Retinal pigment epithelial cell (primary cell): ENCODE data around the gene CCER1.

Source experiments
- DNase-seq: peaks from one replicate; pipeline ENCODE4 v3.0.0-alpha.2; 2010; ENCODE audit warnings: low read depth
- H3K4me3 ChIP-seq: 2 replicates; pipeline ENCODE4 v1.5.1; 2011; ENCODE audit warnings: mild to moderate bottlenecking, low read length, control low read depth, moderate library complexity
- TF ChIP-seq, protein P1 (sequence below): conservative IDR thresholded peaks from 2 replicates; pipeline ENCODE4 v1.5.1; 2011; ENCODE audit warnings: low read depth, low read length, control low read depth, inconsistent platforms

CCER1 gene

DNA sequence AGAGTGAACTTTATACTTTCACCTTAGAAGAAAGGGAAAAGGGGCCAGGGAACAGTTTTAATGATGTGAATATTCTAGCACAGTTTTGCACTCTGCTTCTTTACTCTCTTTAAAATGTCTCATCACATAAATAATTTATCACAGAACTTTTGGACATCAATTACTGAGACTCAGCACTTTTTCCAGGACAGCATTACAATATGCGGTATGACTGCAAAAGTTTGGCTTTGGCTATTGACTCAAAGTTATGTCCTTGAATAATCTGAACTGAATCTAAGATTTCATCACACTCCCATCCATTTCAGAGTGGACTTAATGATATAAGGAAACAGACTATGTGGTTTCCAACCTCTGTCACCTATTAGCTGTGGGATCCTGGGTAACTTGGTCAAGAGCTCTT, 11.7 kb downstream of the CCER1 start:
- no peak for DNase-seq
- H3K4me3 ChIP-seq: no peak overlapping the region

DNA sequence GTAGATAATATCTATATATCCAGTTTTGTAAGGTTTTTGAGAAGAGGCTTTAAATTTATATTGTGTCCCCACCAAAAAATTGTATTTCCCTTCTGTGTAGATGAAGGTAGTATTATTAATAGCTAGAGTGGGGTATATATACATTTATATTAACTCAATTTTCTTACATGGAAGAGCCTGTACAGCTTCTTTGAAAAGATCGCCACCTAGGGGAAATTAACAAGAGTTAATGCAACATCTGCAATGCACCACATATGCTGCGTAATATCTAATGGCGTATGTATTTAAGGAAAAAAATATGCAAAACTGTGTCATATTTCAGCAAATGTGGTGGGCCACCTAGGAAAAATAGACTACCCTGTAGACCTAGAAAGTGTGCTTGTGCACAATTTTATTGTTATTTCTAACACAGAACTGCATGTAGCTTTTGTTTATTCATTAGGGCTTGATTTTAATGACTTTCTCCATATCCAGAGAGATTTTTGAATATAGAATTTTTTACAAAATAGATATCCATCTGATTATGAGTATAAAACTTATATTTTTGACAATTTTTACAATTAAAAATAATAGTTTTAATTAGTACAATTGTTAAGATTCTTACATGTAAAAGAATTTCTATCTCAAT, 14.0 kb downstream of the CCER1 start:
- TF ChIP-seq, protein P1, sequence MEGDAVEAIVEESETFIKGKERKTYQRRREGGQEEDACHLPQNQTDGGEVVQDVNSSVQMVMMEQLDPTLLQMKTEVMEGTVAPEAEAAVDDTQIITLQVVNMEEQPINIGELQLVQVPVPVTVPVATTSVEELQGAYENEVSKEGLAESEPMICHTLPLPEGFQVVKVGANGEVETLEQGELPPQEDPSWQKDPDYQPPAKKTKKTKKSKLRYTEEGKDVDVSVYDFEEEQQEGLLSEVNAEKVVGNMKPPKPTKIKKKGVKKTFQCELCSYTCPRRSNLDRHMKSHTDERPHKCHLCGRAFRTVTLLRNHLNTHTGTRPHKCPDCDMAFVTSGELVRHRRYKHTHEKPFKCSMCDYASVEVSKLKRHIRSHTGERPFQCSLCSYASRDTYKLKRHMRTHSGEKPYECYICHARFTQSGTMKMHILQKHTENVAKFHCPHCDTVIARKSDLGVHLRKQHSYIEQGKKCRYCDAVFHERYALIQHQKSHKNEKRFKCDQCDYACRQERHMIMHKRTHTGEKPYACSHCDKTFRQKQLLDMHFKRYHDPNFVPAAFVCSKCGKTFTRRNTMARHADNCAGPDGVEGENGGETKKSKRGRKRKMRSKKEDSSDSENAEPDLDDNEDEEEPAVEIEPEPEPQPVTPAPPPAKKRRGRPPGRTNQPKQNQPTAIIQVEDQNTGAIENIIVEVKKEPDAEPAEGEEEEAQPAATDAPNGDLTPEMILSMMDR: peak; percentile 67
- DNase-seq: peak; percentile 46

More for the DNA sequence above, 11.7 kb downstream of the CCER1 start:
- TF ChIP-seq, protein P1: no peak

DNA sequence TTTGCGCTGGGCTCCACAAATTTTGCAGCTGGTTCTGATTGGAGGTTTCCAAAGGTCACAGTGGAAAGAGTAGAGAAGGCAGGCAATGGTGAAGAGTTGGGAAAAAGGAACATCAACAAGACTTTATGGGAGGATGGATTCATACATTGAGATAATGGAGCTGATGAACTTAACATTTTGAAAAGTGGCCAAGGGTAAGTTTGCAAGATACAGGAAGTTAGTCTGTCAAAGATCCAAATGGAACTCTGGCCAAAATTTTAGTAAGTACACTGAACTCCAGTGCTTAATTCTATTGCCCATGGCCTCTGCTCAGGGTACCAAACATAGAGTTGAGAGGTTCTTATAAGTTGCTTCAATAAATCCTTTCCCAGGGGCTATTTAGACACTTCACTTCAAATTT, 15.6 kb downstream of the CCER1 start:
- DNase-seq: no peak
- TF ChIP-seq, protein P1: no peak
- H3K4me3 ChIP-seq: no peak overlapping the region

More for the DNA sequence above, 14.0 kb downstream of the CCER1 start:
- no peak overlapping the region for H3K4me3 ChIP-seq

- no peak overlapping the region for H3K4me3 ChIP-seq
- TF ChIP-seq, protein P1: no peak
These were observed 16.5 kb downstream of the CCER1 start for GRCh38 chr12:90938451-90938850.

GRCh38 chr12:90937651-90938050, 17.3 kb downstream of the CCER1 start:
- DNase-seq: no peak
- H3K4me3 ChIP-seq: no peak overlapping the region
- TF ChIP-seq, protein P1: no peak

More at GRCh38 chr12:90938451-90938850, 16.5 kb downstream of the CCER1 start:
- DNase-seq: peak; percentile 55

- TF ChIP-seq, protein P1: no peak
- no peak for DNase-seq
These were observed 18.6 kb downstream of the CCER1 start for GRCh38 chr12:90936230-90937005.

DNA sequence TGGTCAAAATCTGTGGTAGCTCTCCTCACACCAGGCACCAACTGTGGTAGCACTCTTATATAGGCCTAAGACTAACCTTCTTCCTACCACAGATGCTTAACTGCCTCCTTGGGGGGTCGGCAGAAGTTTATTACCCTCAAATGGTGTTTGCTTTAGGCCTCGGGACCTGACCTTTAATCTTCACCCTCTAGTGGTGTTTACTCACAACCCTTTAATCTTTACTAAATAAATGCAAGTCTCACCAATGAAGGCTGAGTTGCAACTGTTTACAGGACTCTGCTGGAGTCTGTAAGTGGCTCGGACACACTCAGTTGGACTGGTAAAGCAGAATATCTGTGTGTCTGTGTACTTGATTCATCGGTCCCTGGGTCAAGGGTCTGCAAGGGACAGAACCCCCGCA, 29.4 kb downstream of the CCER1 start:
- no peak overlapping the region for H3K4me3 ChIP-seq
- TF ChIP-seq, protein P1: no peak
- DNase-seq: no peak

More at GRCh38 chr12:90936230-90937005, 18.6 kb downstream of the CCER1 start:
- H3K4me3 ChIP-seq: no peak overlapping the region
